Measurements from ENCODE around the gene C11orf71. TPM values are rescaled to one million over a fixed set of nuclear protein-coding genes. Genes with fewer than 3 reads are reported as not detected.
A peak's percentile ranks its signal among the peaks of the same experiment; 100 is the strongest.

Gene C11orf71
- total RNA-seq, 2 experiments from 2014 or later = 8.2 to 8.4 TPM

- peaks cover 16% of the 10 kb centered on the region for H3K36me3 Mint-ChIP-seq (ENCODE audit: low read depth)
- H3K9me3 Mint-ChIP-seq (ENCODE audit: insufficient read depth) = no peaks in the 10 kb centered on the region
- ChIA-PET POLR2A (no interaction called here), CTCF (no interaction called here)
- DNase-seq (no peak), ATAC-seq (no peak)
- no peaks in the 10 kb centered on the region for H3K27me3 Mint-ChIP-seq (ENCODE audit: low read depth)
- H3K4me3 Mint-ChIP-seq = no peak overlapping the region
- peaks cover 34% of the 10 kb centered on the region for H3K4me1 Mint-ChIP-seq (ENCODE audit: low read depth)
- H3K27ac Mint-ChIP-seq = no peak overlapping the region
Observed at GRCh38 chr11:114438303-114438702, 38.0 kb upstream of the C11orf71 start.

- CTCF ChIA-PET = no interaction called here
- no peak overlapping the region for H3K27ac Mint-ChIP-seq
Observed at GRCh38 chr11:114433376-114433775, 33.1 kb upstream of the C11orf71 start.

GRCh38 chr11:114432893-114433292, 32.6 kb upstream of the C11orf71 start:
- no peaks in the 10 kb centered on the region for H3K36me3 Mint-ChIP-seq (ENCODE audit: low read depth)
- no peaks in the 10 kb centered on the region for H3K27me3 Mint-ChIP-seq (ENCODE audit: low read depth)
- H3K9me3 Mint-ChIP-seq (ENCODE audit: insufficient read depth) = no peaks in the 10 kb centered on the region
- no peak overlapping the region for H3K4me3 Mint-ChIP-seq
- DNase-seq (no peak), ATAC-seq (no peak)
- H3K4me1 Mint-ChIP-seq (ENCODE audit: low read depth) = peaks cover 3% of the 10 kb centered on the region
- POLR2A ChIA-PET = no interaction called here
- CTCF ChIA-PET = no interaction called here
- H3K27ac Mint-ChIP-seq = no peak overlapping the region

More at GRCh38 chr11:114433376-114433775, 33.1 kb upstream of the C11orf71 start:
- no peaks in the 10 kb centered on the region for H3K27me3 Mint-ChIP-seq (ENCODE audit: low read depth)
- H3K36me3 Mint-ChIP-seq (ENCODE audit: low read depth) = no peaks in the 10 kb centered on the region
- DNase-seq (no peak), ATAC-seq (no peak)
- H3K9me3 Mint-ChIP-seq (ENCODE audit: insufficient read depth) = no peaks in the 10 kb centered on the region
- POLR2A ChIA-PET = no interaction called here
- peaks cover 7% of the 10 kb centered on the region for H3K4me1 Mint-ChIP-seq (ENCODE audit: low read depth)
- no peak overlapping the region for H3K4me3 Mint-ChIP-seq

- CTCF ChIA-PET = interaction anchor here (1.4 kb wide), 1 partner anchor 9 kb away, joined by 6 read pairs; the partner anchor contains the start of gene REXO2
- no peaks in the 10 kb centered on the region for H3K9me3 Mint-ChIP-seq (ENCODE audit: insufficient read depth)
- no peak for ATAC-seq
- H3K4me1 Mint-ChIP-seq (ENCODE audit: low read depth) = peaks cover 3% of the 10 kb centered on the region
- POLR2A ChIA-PET = no interaction called here
- no peak overlapping the region for H3K4me3 Mint-ChIP-seq
- no peak overlapping the region for H3K27ac Mint-ChIP-seq
- DNase-seq = no peak
- H3K27me3 Mint-ChIP-seq (ENCODE audit: low read depth) = no peaks in the 10 kb centered on the region
- H3K36me3 Mint-ChIP-seq (ENCODE audit: low read depth) = no peaks in the 10 kb centered on the region
Observed at GRCh38 chr11:114430290-114430689, 30.0 kb upstream of the C11orf71 start.

- ChIA-PET POLR2A (interaction anchor here (0.6 kb wide), 1 partner anchor 353 kb away, joined by 5 read pairs; no protein-coding TSS in a partner anchor), CTCF (no interaction called here)
- DNase-seq (no peak), ATAC-seq (no peak)
- peaks cover 9% of the 10 kb centered on the region for H3K9me3 Mint-ChIP-seq (ENCODE audit: insufficient read depth)
- H3K4me1 Mint-ChIP-seq (ENCODE audit: low read depth) = peaks cover 3% of the 10 kb centered on the region
- peaks cover 6% of the 10 kb centered on the region for H3K36me3 Mint-ChIP-seq (ENCODE audit: low read depth)
- no peak overlapping the region for H3K4me3 Mint-ChIP-seq
- no peaks in the 10 kb centered on the region for H3K27me3 Mint-ChIP-seq (ENCODE audit: low read depth)
- H3K27ac Mint-ChIP-seq = no peak overlapping the region
Observed at GRCh38 chr11:114426280-114426679, 26.0 kb upstream of the C11orf71 start.

GRCh38 chr11:114416441-114416961, 16.2 kb upstream of the C11orf71 start:
- peaks cover 5% of the 10 kb centered on the region for H3K36me3 Mint-ChIP-seq (ENCODE audit: low read depth)

GRCh38 chr11:114413958-114414357, 13.6 kb upstream of the C11orf71 start:
- H3K36me3 Mint-ChIP-seq (ENCODE audit: low read depth) = peaks cover 19% of the 10 kb centered on the region
- no peak overlapping the region for H3K4me3 Mint-ChIP-seq
- ATAC-seq = no peak
- H3K27me3 Mint-ChIP-seq (ENCODE audit: low read depth) = no peaks in the 10 kb centered on the region
- no peaks in the 10 kb centered on the region for H3K4me1 Mint-ChIP-seq (ENCODE audit: low read depth)
- H3K27ac Mint-ChIP-seq = no peak overlapping the region
- CTCF ChIA-PET = interaction anchor here (1.1 kb wide), 1 partner anchor 9 kb away, joined by 3 read pairs; no protein-coding TSS in a partner anchor
- H3K9me3 Mint-ChIP-seq (ENCODE audit: insufficient read depth) = no peaks in the 10 kb centered on the region
- no peak for DNase-seq
- POLR2A ChIA-PET = no interaction called here

More at GRCh38 chr11:114416441-114416961, 16.2 kb upstream of the C11orf71 start:
- Mint-ChIP-seq H3K9me3 (ENCODE audit: insufficient read depth) (no peaks in the 10 kb centered on the region), H3K27me3 (ENCODE audit: low read depth) (no peaks in the 10 kb centered on the region), H3K4me3 (no peak overlapping the region), H3K4me1 (ENCODE audit: low read depth) (no peaks in the 10 kb centered on the region), H3K27ac (no peak overlapping the region)
- ATAC-seq (no peak), DNase-seq (no peak)
- POLR2A ChIA-PET = no interaction called here
- CTCF ChIA-PET = no interaction called here

GRCh38 chr11:114412946-114413345, 12.6 kb upstream of the C11orf71 start:
- POLR2A ChIA-PET = no interaction called here
- H3K9me3 Mint-ChIP-seq (ENCODE audit: insufficient read depth) = no peaks in the 10 kb centered on the region

GRCh38 chr11:114401311-114401710, 1.0 kb upstream of the C11orf71 start:
- Mint-ChIP-seq H3K27me3 (ENCODE audit: low read depth) (no peaks in the 10 kb centered on the region), H3K4me3 (peak overlapping the region; percentile 91), H3K36me3 (ENCODE audit: low read depth) (peaks cover 50% of the 10 kb centered on the region), H3K9me3 (ENCODE audit: insufficient read depth) (no peaks in the 10 kb centered on the region), H3K27ac (peak overlapping the region; percentile 99), H3K4me1 (ENCODE audit: low read depth) (peaks cover 48% of the 10 kb centered on the region)
- ChIA-PET CTCF (no interaction called here), POLR2A (no interaction called here)
- DNase-seq = no peak
- no peak for ATAC-seq

More at GRCh38 chr11:114412946-114413345, 12.6 kb upstream of the C11orf71 start:
- Mint-ChIP-seq H3K4me1 (ENCODE audit: low read depth) (no peaks in the 10 kb centered on the region), H3K27ac (no peak overlapping the region), H3K4me3 (no peak overlapping the region), H3K36me3 (ENCODE audit: low read depth) (peaks cover 23% of the 10 kb centered on the region), H3K27me3 (ENCODE audit: low read depth) (no peaks in the 10 kb centered on the region)
- ATAC-seq = no peak
- no peak for DNase-seq
- CTCF ChIA-PET = no interaction called here

GRCh38 chr11:114400915-114401223, 558 bp upstream of the C11orf71 start:
- Mint-ChIP-seq H3K27ac (peak overlapping the region; percentile 99), H3K27me3 (ENCODE audit: low read depth) (no peaks in the 10 kb centered on the region), H3K9me3 (ENCODE audit: insufficient read depth) (no peaks in the 10 kb centered on the region), H3K4me3 (peak overlapping the region; percentile 91), H3K4me1 (ENCODE audit: low read depth) (peaks cover 44% of the 10 kb centered on the region), H3K36me3 (ENCODE audit: low read depth) (peaks cover 46% of the 10 kb centered on the region)
- ATAC-seq (no peak), DNase-seq (no peak)
- ChIA-PET CTCF (no interaction called here), POLR2A (interaction anchor here (1.0 kb wide), 1 partner anchor 60 kb away, joined by 5 read pairs; no protein-coding TSS in a partner anchor)

- Mint-ChIP-seq H3K27me3 (ENCODE audit: low read depth) (no peaks in the 10 kb centered on the region), H3K36me3 (ENCODE audit: low read depth) (peaks cover 35% of the 10 kb centered on the region), H3K4me3 (peak overlapping the region; percentile 91), H3K9me3 (ENCODE audit: insufficient read depth) (no peaks in the 10 kb centered on the region), H3K4me1 (ENCODE audit: low read depth) (peaks cover 34% of the 10 kb centered on the region), H3K27ac (peak overlapping the region; percentile 99)
- DNase-seq (no peak), ATAC-seq (peak; percentile 27)
- CTCF ChIA-PET = interaction anchor here (0.9 kb wide), 1 partner anchor 40 kb away, joined by 4 read pairs; the partner anchor contains the start of gene REXO2
- POLR2A ChIA-PET = no interaction called here
Observed at GRCh38 chr11:114399490-114400215, 658 bp downstream of the C11orf71 start.

- Mint-ChIP-seq H3K9me3 (ENCODE audit: insufficient read depth) (no peaks in the 10 kb centered on the region), H3K27ac (no peak overlapping the region), H3K4me3 (peak overlapping the region; percentile 91), H3K36me3 (ENCODE audit: low read depth) (peaks cover 28% of the 10 kb centered on the region), H3K4me1 (ENCODE audit: low read depth) (peaks cover 27% of the 10 kb centered on the region), H3K27me3 (ENCODE audit: low read depth) (no peaks in the 10 kb centered on the region)
- DNase-seq = no peak
- ChIA-PET CTCF (interaction anchor here (0.6 to 0.9 kb wide), 2 partner anchors 12 to 30 kb away, joined by 3 to 4 read pairs; no protein-coding TSS in a partner anchor), POLR2A (no interaction called here)
- no peak for ATAC-seq
Observed at GRCh38 chr11:114398303-114398920, 1.9 kb downstream of the C11orf71 start.

All from activated CD8-positive, alpha-beta T cell treated with anti-CD3 and anti-CD28 coated beads, Interleukin-2, amount 10 ng/mL, durations not matched to agents 7 days and 5 days (primary cell).